Measurements from ENCODE around the gene CEACAM20. TPM values are rescaled to one million over a fixed set of nuclear protein-coding genes. Genes with fewer than 3 reads are reported as not detected.
"Not testable (repeated sequence)": the region's sequence is repeated elsewhere in the genome, so short reads cannot be mapped to it uniquely, and the experiment has no call there.

Gene CEACAM20
- total RNA-seq, 4 donors from 2014 or later, result 0.48 to 0.68 TPM; not detected in 2

DNA sequence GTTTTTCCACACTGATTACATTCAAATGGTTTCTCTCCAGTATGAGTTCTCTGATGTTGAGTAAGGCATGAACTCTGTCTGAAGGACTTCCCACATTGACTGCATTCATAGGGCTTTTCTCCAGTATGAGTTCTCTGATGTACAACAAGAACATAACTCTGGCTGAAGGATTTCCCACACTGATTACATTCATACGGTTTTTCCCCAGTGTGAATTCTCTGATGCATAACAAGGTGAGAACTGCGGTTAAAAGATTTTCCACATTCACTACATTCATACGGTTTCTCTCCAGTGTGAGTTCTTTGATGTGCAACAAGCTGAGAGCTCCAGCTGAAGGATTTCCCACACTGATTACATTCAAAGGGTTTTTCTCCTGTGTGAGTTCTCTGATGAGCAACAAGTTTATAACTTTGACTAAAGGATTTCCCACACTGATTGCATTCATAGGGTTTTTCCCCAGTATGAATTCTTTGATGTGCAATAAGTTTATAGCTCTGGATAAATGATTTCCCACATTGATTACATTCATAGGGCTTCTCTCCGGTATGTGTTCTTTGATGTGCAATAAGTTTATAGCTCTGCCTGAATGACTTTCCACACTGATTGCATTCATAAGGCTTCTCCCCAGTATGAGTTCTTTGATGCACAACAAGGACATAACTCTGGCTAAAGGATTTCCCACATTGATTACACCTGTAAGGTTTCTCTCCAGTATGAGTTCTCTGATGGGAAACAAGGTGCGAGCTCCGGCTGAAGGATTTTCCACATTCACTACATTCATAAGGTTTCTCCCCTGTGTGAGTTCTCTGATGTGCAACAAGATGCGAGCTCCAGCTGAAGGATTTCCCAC lies 52.7 kb downstream of the CEACAM20 start:
- in situ Hi-C loops (cut with MboI; ENCODE audit: low pct_ligation_motif_present in 1 of 4, low pct_unique_long_range_greater_than_20kb in 1 of 4, low sequenced_read_pairs in 3 of 4), result no loop called here
- intact Hi-C loops (cut with DNase I; ENCODE audit: low total_unique reads), result no loop called here
- H3K4me1 ChIP-seq, result no peaks in the 10 kb centered on the region
- TF ChIP-seq POLR2AphosphoS5 (IDR thresholded peaks at IDR 0.05), result no peak
- TF ChIP-seq, protein P1, sequence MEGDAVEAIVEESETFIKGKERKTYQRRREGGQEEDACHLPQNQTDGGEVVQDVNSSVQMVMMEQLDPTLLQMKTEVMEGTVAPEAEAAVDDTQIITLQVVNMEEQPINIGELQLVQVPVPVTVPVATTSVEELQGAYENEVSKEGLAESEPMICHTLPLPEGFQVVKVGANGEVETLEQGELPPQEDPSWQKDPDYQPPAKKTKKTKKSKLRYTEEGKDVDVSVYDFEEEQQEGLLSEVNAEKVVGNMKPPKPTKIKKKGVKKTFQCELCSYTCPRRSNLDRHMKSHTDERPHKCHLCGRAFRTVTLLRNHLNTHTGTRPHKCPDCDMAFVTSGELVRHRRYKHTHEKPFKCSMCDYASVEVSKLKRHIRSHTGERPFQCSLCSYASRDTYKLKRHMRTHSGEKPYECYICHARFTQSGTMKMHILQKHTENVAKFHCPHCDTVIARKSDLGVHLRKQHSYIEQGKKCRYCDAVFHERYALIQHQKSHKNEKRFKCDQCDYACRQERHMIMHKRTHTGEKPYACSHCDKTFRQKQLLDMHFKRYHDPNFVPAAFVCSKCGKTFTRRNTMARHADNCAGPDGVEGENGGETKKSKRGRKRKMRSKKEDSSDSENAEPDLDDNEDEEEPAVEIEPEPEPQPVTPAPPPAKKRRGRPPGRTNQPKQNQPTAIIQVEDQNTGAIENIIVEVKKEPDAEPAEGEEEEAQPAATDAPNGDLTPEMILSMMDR (IDR thresholded peaks at IDR 0.05), result no peak
- no peak for TF ChIP-seq EP300 (IDR thresholded peaks at IDR 0.05; ENCODE audit: low read depth)
- no peak for TF ChIP-seq POLR2A (IDR thresholded peaks at IDR 0.05)
- H3K9me3 ChIP-seq, result peaks cover 97 to 98% of the 10 kb centered on the region in 2 donors
- H3K27me3 ChIP-seq, result no peaks in the 10 kb centered on the region
- no peak for DNase-seq
- 87 to 98% methylated on average over 7 of the region's 7 CpGs for WGBS, 2 donors (ENCODE audit: low coverage in 1 of 2)
- H3K36me3 ChIP-seq, result peaks cover 14 to 78% (median 45%) of the 10 kb centered on the region in 4 donors
- H3K4me3 ChIP-seq, result no peak overlapping the region
- no peak overlapping the region for H3K27ac ChIP-seq

DNA sequence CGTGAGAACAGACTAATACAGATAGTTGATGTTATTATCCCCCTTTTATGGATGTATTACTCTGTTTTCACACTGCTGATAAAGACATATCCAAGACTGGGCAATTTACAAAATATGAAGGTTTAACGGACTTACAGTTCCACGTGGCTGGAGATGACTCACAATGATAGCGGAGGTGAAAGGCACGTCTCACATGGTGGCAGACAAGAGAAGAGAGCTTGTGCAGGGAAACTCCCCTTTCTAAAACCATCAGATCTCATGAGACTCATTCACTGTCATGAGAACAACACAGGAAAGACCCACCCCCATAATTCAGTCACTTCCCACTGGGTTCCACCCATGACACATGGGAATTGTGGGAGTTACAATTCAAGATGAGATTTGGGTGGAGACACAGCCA lies 60.7 kb downstream of the CEACAM20 start:
- H3K36me3 ChIP-seq; H3K4me3 ChIP-seq; H3K4me1 ChIP-seq; DNase-seq; in situ Hi-C loops (cut with MboI; ENCODE audit: low pct_ligation_motif_present in 1 of 4, low pct_unique_long_range_greater_than_20kb in 1 of 4, low sequenced_read_pairs in 3 of 4); intact Hi-C loops (cut with DNase I; ENCODE audit: low total_unique reads); H3K27ac ChIP-seq; H3K27me3 ChIP-seq: not testable (repeated sequence)
- peaks cover 64 to 66% of the 10 kb centered on the region in 2 donors for H3K9me3 ChIP-seq
- 73 to 86% methylated on average over 5 of the region's 5 CpGs for WGBS, 2 donors (ENCODE audit: low coverage in 1 of 2)

DNA sequence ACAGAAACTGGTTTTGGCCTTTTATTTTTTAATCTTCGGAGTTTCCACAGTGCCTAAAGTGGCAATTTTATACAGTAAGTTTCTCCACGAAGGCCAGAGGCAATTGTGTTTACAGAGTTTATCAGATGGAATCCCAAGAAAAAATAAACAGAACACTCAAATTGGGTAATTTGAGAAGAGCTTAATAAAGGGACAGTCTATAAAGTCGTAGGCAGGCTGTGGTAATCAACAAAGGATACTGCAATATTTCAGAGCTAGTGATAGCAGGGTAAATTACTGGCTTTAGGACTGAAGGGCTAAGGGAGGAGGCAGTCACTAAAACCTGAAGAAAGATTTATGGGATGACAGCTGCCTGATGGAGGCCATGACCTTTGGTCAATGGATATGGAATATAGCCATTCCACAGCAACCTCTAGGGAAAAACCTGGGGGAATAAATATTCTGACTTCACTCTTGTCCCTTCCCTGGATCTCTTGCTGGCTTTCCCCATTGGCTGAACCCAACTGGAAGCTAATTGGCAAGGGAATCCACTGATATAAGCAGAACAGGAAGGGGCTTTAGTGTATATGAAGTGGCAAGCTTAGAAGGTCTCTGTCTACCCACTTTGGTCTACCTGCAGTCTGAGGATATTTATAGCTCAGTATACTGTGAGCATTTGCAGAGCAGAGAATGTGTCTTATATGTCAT lies 66.7 kb downstream of the CEACAM20 start:
- H3K9me3 ChIP-seq, result peaks cover 25 to 26% of the 10 kb centered on the region in 2 donors
- DNase-seq; intact Hi-C loops (cut with DNase I; ENCODE audit: low total_unique reads); H3K36me3 ChIP-seq; H3K4me3 ChIP-seq; in situ Hi-C loops (cut with MboI; ENCODE audit: low pct_ligation_motif_present in 1 of 4, low pct_unique_long_range_greater_than_20kb in 1 of 4, low sequenced_read_pairs in 3 of 4); H3K27ac ChIP-seq; H3K4me1 ChIP-seq; H3K27me3 ChIP-seq: not testable (repeated sequence)
- 44 to 53% methylated on average over 3 of the region's 3 CpGs for WGBS, 2 donors (ENCODE audit: low coverage in 1 of 2)

Small RNA genes within 50 kb of the gene (small RNA-seq; reads per million reads assigned to genes)
- 0 reads per million in 4 donors for gene AC243964.1

Other genes starting within 250 kb of the CEACAM20 start
- 10 to 100 TPM in 1 of 4 donors, 1 to 10 TPM in 3; 7.1 to 10.6 (median 8.4) TPM for gene ZNF235, start 224.7 kb downstream of the CEACAM20 start, total RNA-seq
- gene ZNF112, start 173.0 kb downstream of the CEACAM20 start, total RNA-seq, result 1 to 10 TPM in 3 of 4 donors, under 1 TPM in 1; 0.37 to 5.9 (median 3.2) TPM
- 1 to 10 TPM in 1 of 4 donors, under 1 TPM in 2, not detected in 1; 0.68 to 9.6 (median 0.95) TPM for gene ZNF285, start 128.1 kb downstream of the CEACAM20 start, total RNA-seq
- gene ZNF229, start 81.2 kb downstream of the CEACAM20 start, total RNA-seq, result 1 to 10 TPM in 2 of 4 donors, under 1 TPM in 2; 0.64 to 7.1 (median 1.1) TPM
- gene ZNF180, start 29.2 kb downstream of the CEACAM20 start, total RNA-seq, result 10 to 100 TPM in 1 of 4 donors, 1 to 10 TPM in 3; 6.4 to 59.7 (median 8.4) TPM
- gene IGSF23, start 83.9 kb upstream of the CEACAM20 start, total RNA-seq, result not detected
- gene PVR, start 114.2 kb upstream of the CEACAM20 start, total RNA-seq, result 10 to 100 TPM; 26.2 to 49.0 (median 33.3) TPM
- gene CEACAM19, start 141.8 kb upstream of the CEACAM20 start, total RNA-seq, result 10 to 100 TPM in 2 of 4 donors, 1 to 10 TPM in 2; 3.8 to 19.1 (median 9.9) TPM
- gene CEACAM16, start 169.5 kb upstream of the CEACAM20 start, total RNA-seq, result not detected
- 100 to 1,000 TPM in 1 of 4 donors, 10 to 100 TPM in 3; 43.8 to 181 (median 69.5) TPM for gene BCL3, start 219.0 kb upstream of the CEACAM20 start, total RNA-seq
- gene CBLC, start 248.2 kb upstream of the CEACAM20 start, total RNA-seq, result 100 to 1,000 TPM in 3 of 4 donors, 10 to 100 TPM in 1; 96.1 to 210 (median 145) TPM